Measurements from ENCODE around the gene SCN4A.

DNA sequence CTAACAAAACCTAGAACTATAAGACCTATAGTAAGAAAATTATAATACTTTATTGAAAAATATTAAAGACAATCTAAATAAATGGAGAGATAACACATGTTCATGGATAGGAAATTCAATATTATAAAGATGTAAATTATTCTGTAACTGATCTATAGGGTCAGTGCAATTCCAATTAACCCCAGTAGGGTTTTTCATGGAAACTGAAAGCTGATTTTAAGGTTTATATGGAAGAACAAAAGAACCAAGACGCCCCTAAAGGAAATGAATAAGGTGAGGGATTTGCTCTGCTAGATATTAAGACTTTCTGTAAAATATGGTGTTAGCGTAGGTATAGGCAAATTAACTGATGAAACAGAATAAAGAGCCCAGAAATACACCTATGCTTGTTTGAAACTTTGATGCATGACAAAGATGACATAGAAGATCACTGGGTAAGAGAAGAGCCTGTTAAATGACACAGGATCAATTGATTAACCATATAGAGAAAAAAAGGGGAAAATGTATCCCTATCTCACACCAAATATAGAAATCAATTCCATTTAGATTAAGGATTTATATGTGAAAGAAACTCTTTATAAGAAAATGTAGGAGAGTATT is 44.8 kb upstream of the SCN4A start:
- TF ChIP-seq, protein P1, sequence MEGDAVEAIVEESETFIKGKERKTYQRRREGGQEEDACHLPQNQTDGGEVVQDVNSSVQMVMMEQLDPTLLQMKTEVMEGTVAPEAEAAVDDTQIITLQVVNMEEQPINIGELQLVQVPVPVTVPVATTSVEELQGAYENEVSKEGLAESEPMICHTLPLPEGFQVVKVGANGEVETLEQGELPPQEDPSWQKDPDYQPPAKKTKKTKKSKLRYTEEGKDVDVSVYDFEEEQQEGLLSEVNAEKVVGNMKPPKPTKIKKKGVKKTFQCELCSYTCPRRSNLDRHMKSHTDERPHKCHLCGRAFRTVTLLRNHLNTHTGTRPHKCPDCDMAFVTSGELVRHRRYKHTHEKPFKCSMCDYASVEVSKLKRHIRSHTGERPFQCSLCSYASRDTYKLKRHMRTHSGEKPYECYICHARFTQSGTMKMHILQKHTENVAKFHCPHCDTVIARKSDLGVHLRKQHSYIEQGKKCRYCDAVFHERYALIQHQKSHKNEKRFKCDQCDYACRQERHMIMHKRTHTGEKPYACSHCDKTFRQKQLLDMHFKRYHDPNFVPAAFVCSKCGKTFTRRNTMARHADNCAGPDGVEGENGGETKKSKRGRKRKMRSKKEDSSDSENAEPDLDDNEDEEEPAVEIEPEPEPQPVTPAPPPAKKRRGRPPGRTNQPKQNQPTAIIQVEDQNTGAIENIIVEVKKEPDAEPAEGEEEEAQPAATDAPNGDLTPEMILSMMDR (IDR thresholded peaks at IDR 0.05): no peak
- TF ChIP-seq POLR2A (IDR thresholded peaks at IDR 0.05): no peak
